OCI-LY1 (cell line): Measurements from ENCODE around the gene AMPH.

Experiments used
- H2AFZ ChIP-seq: fragments of 200-600 bp; sonication (generic), shearing (Covaris generic); 2 replicates; pipeline ENCODE4 v1.6.0; 2014; ENCODE audit warnings: antibody characterized with exemption, mild to moderate bottlenecking, low read length
- H3F3A ChIP-seq: fragments of 200-600 bp; sonication (generic), shearing (Covaris generic); 2 replicates; pipeline ENCODE4 v1.6.0; 2014; ENCODE audit warnings: mild to moderate bottlenecking, antibody characterized with exemption, low read length, moderate library complexity; ENCODE audit not compliant: insufficient read depth
- H3K27ac ChIP-seq: fragments of 200-600 bp; sonication (generic); 2 replicates; pipeline ENCODE4 v1.5.1; 2014; ENCODE audit warnings: low read length, mixed run types, mild to moderate bottlenecking, low read depth; ENCODE audit not compliant: poor library complexity, severe bottlenecking
- H3K27me3 ChIP-seq: fragments of 200-600 bp; sonication (generic); 2 replicates; pipeline ENCODE4 v1.6.0; 2014; ENCODE audit warnings: antibody characterized with exemption, mild to moderate bottlenecking, low read length, moderate library complexity; ENCODE audit not compliant: insufficient read depth
- H3K36me3 ChIP-seq: fragments of 200-600 bp; sonication (generic); 2 replicates; pipeline ENCODE4 v1.6.1; 2014; ENCODE audit warnings: mild to moderate bottlenecking, antibody characterized with exemption, low read length, moderate library complexity, mixed read lengths; ENCODE audit not compliant: insufficient read depth
- H3K4me1 ChIP-seq: fragments of 200-600 bp; sonication (generic); 2 replicates; pipeline ENCODE4 v1.5.1; 2014; ENCODE audit warnings: mild to moderate bottlenecking, low read length, moderate library complexity; ENCODE audit not compliant: insufficient read depth, severe bottlenecking
- H3K4me2 ChIP-seq: fragments of 200-600 bp; sonication (generic), shearing (Covaris generic); 2 replicates; pipeline ENCODE4 v1.6.1; 2014; ENCODE audit warnings: low read length
- H3K4me3 ChIP-seq: fragments of 200-600 bp; sonication (generic); 2 replicates; pipeline ENCODE4 v1.5.1; 2014; ENCODE audit warnings: low read length, low read depth, mild to moderate bottlenecking, mixed read lengths; ENCODE audit not compliant: poor library complexity, severe bottlenecking
- H3K79me2 ChIP-seq: fragments of 200-600 bp; shearing (Covaris generic); 2 replicates; pipeline ENCODE4 v1.6.1; 2016; ENCODE audit warnings: mixed run types, low read length, mixed read lengths; ENCODE audit not compliant: insufficient read depth
- H3K9ac ChIP-seq: fragments of 200-600 bp; sonication (generic), shearing (Covaris generic); 2 replicates; pipeline ENCODE4 v1.6.1; 2014; ENCODE audit warnings: mild to moderate bottlenecking, low read length, mixed read lengths
- H3K9me2 ChIP-seq: fragments of 200-600 bp; sonication (generic), shearing (Covaris generic); 2 replicates; pipeline ENCODE4 v1.6.1; 2014; ENCODE audit warnings: low read depth, mild to moderate bottlenecking, low read length, mixed read lengths
- H3K9me3 ChIP-seq: fragments of 200-600 bp; shearing (Covaris generic); 2 replicates; pipeline ENCODE4 v1.6.1; 2014; ENCODE audit warnings: low read length, mixed read lengths
- H4K20me1 ChIP-seq: fragments of 200-600 bp; sonication (generic), shearing (Covaris generic); 2 replicates; pipeline ENCODE4 v1.6.0; 2016; ENCODE audit warnings: mild to moderate bottlenecking, low read length; ENCODE audit not compliant: insufficient read depth
- EZH2 ChIP-seq: fragments of 200-600 bp; sonication (generic), shearing (Covaris generic); IDR thresholded peaks from 2 replicates; pipeline ENCODE4 v1.8.0; 2017; ENCODE audit warnings: borderline replicate concordance, mixed run types, mild to moderate bottlenecking, antibody characterized with exemption, low read length, moderate library complexity, mixed read lengths
- TF ChIP-seq, protein P1 (sequence below): fragments of 200-600 bp; sonication (generic), shearing (Covaris generic); IDR thresholded peaks from 2 replicates; pipeline ENCODE4 v1.5.1; 2017; ENCODE audit warnings: mild to moderate bottlenecking, antibody characterized with exemption, low read length, moderate library complexity, mixed read lengths

AMPH gene

GRCh38 chr7:38448054-38448453 is 183.1 kb downstream of the AMPH start:
- TF ChIP-seq, protein P1, sequence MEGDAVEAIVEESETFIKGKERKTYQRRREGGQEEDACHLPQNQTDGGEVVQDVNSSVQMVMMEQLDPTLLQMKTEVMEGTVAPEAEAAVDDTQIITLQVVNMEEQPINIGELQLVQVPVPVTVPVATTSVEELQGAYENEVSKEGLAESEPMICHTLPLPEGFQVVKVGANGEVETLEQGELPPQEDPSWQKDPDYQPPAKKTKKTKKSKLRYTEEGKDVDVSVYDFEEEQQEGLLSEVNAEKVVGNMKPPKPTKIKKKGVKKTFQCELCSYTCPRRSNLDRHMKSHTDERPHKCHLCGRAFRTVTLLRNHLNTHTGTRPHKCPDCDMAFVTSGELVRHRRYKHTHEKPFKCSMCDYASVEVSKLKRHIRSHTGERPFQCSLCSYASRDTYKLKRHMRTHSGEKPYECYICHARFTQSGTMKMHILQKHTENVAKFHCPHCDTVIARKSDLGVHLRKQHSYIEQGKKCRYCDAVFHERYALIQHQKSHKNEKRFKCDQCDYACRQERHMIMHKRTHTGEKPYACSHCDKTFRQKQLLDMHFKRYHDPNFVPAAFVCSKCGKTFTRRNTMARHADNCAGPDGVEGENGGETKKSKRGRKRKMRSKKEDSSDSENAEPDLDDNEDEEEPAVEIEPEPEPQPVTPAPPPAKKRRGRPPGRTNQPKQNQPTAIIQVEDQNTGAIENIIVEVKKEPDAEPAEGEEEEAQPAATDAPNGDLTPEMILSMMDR, result no peak
- TF ChIP-seq EZH2, result no peak
- Histone ChIP-seq H3K36me3 (no peaks in the 10 kb centered on the region), H3K27me3 (no peaks in the 10 kb centered on the region), H3F3A (no peaks in the 10 kb centered on the region), H3K79me2 (no peaks in the 10 kb centered on the region), H3K4me1 (no peaks in the 10 kb centered on the region), H3K27ac (no peak overlapping the region), H3K9ac (no peak overlapping the region), H3K4me3 (no peak overlapping the region), H3K9me2 (no peaks in the 10 kb centered on the region), H3K4me2 (no peak overlapping the region), H4K20me1 (no peaks in the 10 kb centered on the region), H3K9me3 (no peaks in the 10 kb centered on the region), H2AFZ (no peak overlapping the region)

GRCh38 chr7:38438970-38439369 is 192.2 kb downstream of the AMPH start:
- no peaks in the 10 kb centered on the region for H3K36me3 ChIP-seq
- H3K9me2 ChIP-seq, result no peaks in the 10 kb centered on the region
- no peak overlapping the region for H3K4me3 ChIP-seq
- no peak overlapping the region for H3K4me2 ChIP-seq
- H3K79me2 ChIP-seq, result no peaks in the 10 kb centered on the region
- H2AFZ ChIP-seq, result no peak overlapping the region
- TF ChIP-seq EZH2, result no peak
- TF ChIP-seq, protein P1, result no peak
- H3K9me3 ChIP-seq, result no peaks in the 10 kb centered on the region
- H3K27me3 ChIP-seq, result no peaks in the 10 kb centered on the region
- no peak overlapping the region for H3K27ac ChIP-seq
- H3K4me1 ChIP-seq, result no peaks in the 10 kb centered on the region
- H3K9ac ChIP-seq, result no peak overlapping the region
- no peaks in the 10 kb centered on the region for H4K20me1 ChIP-seq
- H3F3A ChIP-seq, result no peaks in the 10 kb centered on the region

- TF ChIP-seq, protein P1, result no peak
- TF ChIP-seq EZH2, result no peak
- no peaks in the 10 kb centered on the region for H3K9me3 ChIP-seq
- no peak overlapping the region for H3K27ac ChIP-seq
- H2AFZ ChIP-seq, result no peak overlapping the region
- no peak overlapping the region for H3K4me2 ChIP-seq
- H3K27me3 ChIP-seq, result no peaks in the 10 kb centered on the region; the same call in 1 of the 2 replicates
- no peak overlapping the region for H3K9ac ChIP-seq
- H3K4me1 ChIP-seq, result no peaks in the 10 kb centered on the region
- H3K36me3 ChIP-seq, result no peaks in the 10 kb centered on the region
- no peaks in the 10 kb centered on the region for H3K9me2 ChIP-seq
- no peak overlapping the region for H3K4me3 ChIP-seq
- no peaks in the 10 kb centered on the region for H3K79me2 ChIP-seq
- H4K20me1 ChIP-seq, result no peaks in the 10 kb centered on the region
- no peaks in the 10 kb centered on the region for H3F3A ChIP-seq
These were observed 198.5 kb downstream of the AMPH start for GRCh38 chr7:38432671-38433070.
